GM19467 (cell line): ENCODE data around the gene CCDC51.

Experiments used
- ATAC-seq: cut with Tn5 transposase; IDR thresholded peaks from one replicate; pipeline ENCODE4 v1.9.1; 2021; ENCODE audit warnings: mild to moderate bottlenecking, moderate library complexity; ENCODE audit not compliant: unreplicated experiment

The CCDC51 gene

GRCh38 chr3:48435223-48435595 is 4.7 kb downstream of the CCDC51 start:
- ATAC-seq = no peak

GRCh38 chr3:48434591-48435222 is 5.2 kb downstream of the CCDC51 start:
- ATAC-seq = no peak

- no peak for ATAC-seq
Measured at GRCh38 chr3:48433472-48434118, 6.3 kb downstream of the CCDC51 start.

GRCh38 chr3:48432411-48433371 is 7.2 kb downstream of the CCDC51 start:
- no peak for ATAC-seq

- ATAC-seq = no peak
Measured at GRCh38 chr3:48431224-48432029, 8.5 kb downstream of the CCDC51 start.

- no peak for ATAC-seq
Measured at GRCh38 chr3:48430708-48431101, 9.2 kb downstream of the CCDC51 start.

- no peak for ATAC-seq
Measured at GRCh38 chr3:48429960-48430707, 9.8 kb downstream of the CCDC51 start, which contains the start of gene PLXNB1. Gene PLXNB1 (minus strand): TSS chr3:48430086. CDS start chr3:48424611, 5,475 bp downstream.

- ATAC-seq = no peak
Measured at GRCh38 chr3:48429317-48429959, 10.5 kb downstream of the CCDC51 start.

- ATAC-seq = no peak
Measured at GRCh38 chr3:48428572-48429316, 11.2 kb downstream of the CCDC51 start.

GRCh38 chr3:48428088-48428571 is 11.8 kb downstream of the CCDC51 start:
- ATAC-seq = no peak

- ATAC-seq = no peak
Measured at GRCh38 chr3:48427630-48427962, 12.3 kb downstream of the CCDC51 start.

- no peak for ATAC-seq
Measured at GRCh38 chr3:48426944-48427629, 12.8 kb downstream of the CCDC51 start.

- no peak for ATAC-seq
Measured at GRCh38 chr3:48426401-48426909, 13.5 kb downstream of the CCDC51 start.

GRCh38 chr3:48425281-48425812 is 14.6 kb downstream of the CCDC51 start:
- ATAC-seq = no peak

GRCh38 chr3:48423883-48424695 is 15.8 kb downstream of the CCDC51 start:
- no peak for ATAC-seq

- ATAC-seq = no peak
Measured at GRCh38 chr3:48423241-48423882, 16.6 kb downstream of the CCDC51 start.
